Esophagus muscularis mucosa (tissue), 4 donors: ENCODE measurements around the gene MAD2L2. TPM values are rescaled to one million over a fixed set of nuclear protein-coding genes. Genes with fewer than 3 reads are reported as not detected.

Experiments used
- DNase-seq: peaks from one replicate; pipeline ENCODE4 v3.0.0-alpha.2; 2017; ENCODE audit errors: extremely low spot score
- H3K27ac ChIP-seq, 4 donors: fragments of 200-600 bp; sonication (generic); replicated peaks in 1 of 4; 1 replicate in 3 of 4; 2 replicates in 1 of 4; pipeline ENCODE4 v1.5.1; 2016 to 2019; ENCODE audit warnings: mild to moderate bottlenecking in 1 of 4
- H3K27me3 ChIP-seq, 4 donors: fragments of 200-600 bp; sonication (generic); one replicate each; pipeline versions ENCODE4 v1.5.1 to v1.6.0; 2016 to 2019
- H3K36me3 ChIP-seq, 4 donors: fragments of 200-600 bp; sonication (generic); one replicate each; pipeline ENCODE4 v1.5.1; 2016 to 2019
- H3K4me1 ChIP-seq, 4 donors: fragments of 200-600 bp; sonication (generic); one replicate each; pipeline ENCODE4 v1.5.1; 2016 to 2019
- H3K4me3 ChIP-seq, 4 donors: fragments of 200-600 bp; sonication (generic); 1 replicate in 2 of 4; 2 replicates in 2 of 4; pipeline ENCODE4 v1.5.1; 2016 to 2019; ENCODE audit warnings: mild to moderate bottlenecking in 4 of 4, moderate library complexity in 1 of 4
- H3K9me3 ChIP-seq, 4 donors: fragments of 200-600 bp; sonication (generic); 1 replicate in 3 of 4; 2 replicates in 1 of 4; pipeline ENCODE4 v1.5.1; 2016 to 2019
- CTCF ChIP-seq, 3 experiments: fragments of 200-600 bp in 2 of 3; fragments of 450-650 bp in 1 of 3; sonication (generic) in 2 of 3; IDR thresholded peaks; one replicate each; pipeline ENCODE4 v1.5.1; 2017 to 2019; ENCODE audit warnings: antibody characterized with exemption in 3 of 3, mild to moderate bottlenecking in 2 of 3, moderate library complexity in 1 of 3
- EP300 ChIP-seq: sonication (generic); formaldehyde crosslinking; IDR thresholded peaks from one replicate; pipeline ENCODE4 v1.6.1; 2017; ENCODE audit warnings: antibody characterized with exemption
- POLR2A ChIP-seq: fragments of 450-650 bp; IDR thresholded peaks from one replicate; pipeline ENCODE4 v1.6.1; 2017; ENCODE audit warnings: antibody characterized with exemption, moderate library complexity, mild to moderate bottlenecking, low read depth
- POLR2AphosphoS5 ChIP-seq, 2 donors: sonication (generic); formaldehyde crosslinking; IDR thresholded peaks; one replicate each; pipeline ENCODE4 v1.6.1; 2017; ENCODE audit warnings: antibody characterized with exemption in 2 of 2
- WGBS: methylation state at CpG from one replicate; pipeline ENCODE4 v1.1.5; 2018; 5-methylcytosine and 5-hydroxymethylcytosine counted together
- intact Hi-C: fragments of 100-400 bp; cut with DNase I; formaldehyde crosslinking; loops from one replicate; pipeline ENCODE4 v1.15.1; 2023
- total RNA-seq, 4 donors: library from RNA; depleted of rRNA; stranded (reverse); fragments of >200 nt; gene quantifications; one replicate each; pipeline versions ENCODE4 v1.1.0 to v1.2.1, GENCODE V29; 2016

Gene MAD2L2
- total RNA-seq, 4 donors from 2014 or later, result 31.6 to 51.7 (median 42.4) TPM

GRCh38 chr1:11721311-11721710, 40.4 kb upstream of the MAD2L2 start:
- TF ChIP-seq EP300 (no peak), POLR2AphosphoS5 (IDR thresholded peaks at IDR 0.05) (no peak), POLR2A (no peak), CTCF (IDR thresholded peaks at IDR 0.05) (no peak)
- Histone ChIP-seq H3K36me3 (no peaks in the 10 kb centered on the region), H3K27me3 (peaks cover 0 to under 1% (median 0%) of the 10 kb centered on the region in 4 donors), H3K4me3 (no peak overlapping the region), H3K4me1 (peaks cover 8 to 28% (median 21%) of the 10 kb centered on the region in 4 donors), H3K27ac (no peak overlapping the region), H3K9me3 (no peaks in the 10 kb centered on the region)
- no peak for DNase-seq
- WGBS, result 68% methylated on average over 4 of the region's 4 CpGs
- intact Hi-C loops, result loop anchor here (2.0 kb wide), 1 partner anchor 71 kb away; no protein-coding TSS in a partner anchor

- no peaks in the 10 kb centered on the region for H3K36me3 ChIP-seq
- no peak for TF ChIP-seq POLR2AphosphoS5 (IDR thresholded peaks at IDR 0.05)
- TF ChIP-seq CTCF (IDR thresholded peaks at IDR 0.05), result no peak
- TF ChIP-seq POLR2A, result no peak
- no peak for TF ChIP-seq EP300
- H3K4me1 ChIP-seq, result peaks cover 8 to 28% (median 21%) of the 10 kb centered on the region in 4 donors
- H3K4me3 ChIP-seq, result no peak overlapping the region
- intact Hi-C loops, result loop anchor here (2.0 kb wide), 1 partner anchor 70 kb away; no protein-coding TSS in a partner anchor
- no peaks in the 10 kb centered on the region for H3K9me3 ChIP-seq
- no peak for DNase-seq
- no peak overlapping the region for H3K27ac ChIP-seq
- WGBS, result 73% methylated on average over 4 of the region's 4 CpGs
- H3K27me3 ChIP-seq, result peaks cover 0 to 7% (median 0%) of the 10 kb centered on the region in 4 donors
Observed at GRCh38 chr1:11720525-11720924, 39.6 kb upstream of the MAD2L2 start.

GRCh38 chr1:11720033-11720376, 39.1 kb upstream of the MAD2L2 start:
- 80% methylated on average over 12 of the region's 12 CpGs for WGBS
- Histone ChIP-seq H3K36me3 (no peaks in the 10 kb centered on the region), H3K4me1 (peaks cover 8 to 28% (median 21%) of the 10 kb centered on the region in 4 donors), H3K27me3 (peaks cover 0 to 12% (median 0%) of the 10 kb centered on the region in 4 donors), H3K9me3 (no peaks in the 10 kb centered on the region), H3K27ac (no peak overlapping the region), H3K4me3 (peak overlapping the region; percentile 42 to 58 (median 50))
- no peak for TF ChIP-seq CTCF (IDR thresholded peaks at IDR 0.05)
- TF ChIP-seq POLR2A, result no peak
- no peak for TF ChIP-seq POLR2AphosphoS5 (IDR thresholded peaks at IDR 0.05)
- no peak for TF ChIP-seq EP300
- intact Hi-C loops, result loop anchor here (2.0 kb wide), 1 partner anchor 69 kb away; no protein-coding TSS in a partner anchor
- DNase-seq, result no peak

GRCh38 chr1:11719313-11720032, 38.5 kb upstream of the MAD2L2 start:
- TF ChIP-seq POLR2A (no peak), POLR2AphosphoS5 (IDR thresholded peaks at IDR 0.05) (peak in 1 of 2 donors; percentile 32), EP300 (no peak), CTCF (IDR thresholded peaks at IDR 0.05) (peak in 2 of 3 experiments; percentile 92 to 94)
- Histone ChIP-seq H3K9me3 (no peaks in the 10 kb centered on the region), H3K27ac (peak overlapping the region; percentile 20 to 45 (median 40)), H3K36me3 (no peaks in the 10 kb centered on the region), H3K4me3 (peak overlapping the region; percentile 42 to 58 (median 50)), H3K4me1 (peaks cover 8 to 28% (median 21%) of the 10 kb centered on the region in 4 donors), H3K27me3 (peaks cover 0 to 18% (median 0%) of the 10 kb centered on the region in 4 donors)
- intact Hi-C loops, result loop anchor here (2.0 kb wide), 1 partner anchor 69 kb away; no protein-coding TSS in a partner anchor
- peak; percentile 95 for DNase-seq
- 14% methylated on average over 28 of the region's 44 CpGs for WGBS
